SU-DHL-6 (cell line): ENCODE data around the gene SMIM38.

Experiments
- H2AFZ ChIP-seq: fragments of 200-600 bp; sonication (generic); 2 replicates; pipeline ENCODE4 v1.6.1; 2014; ENCODE audit warnings: low read depth, mild to moderate bottlenecking, moderate library complexity, mixed read lengths, antibody characterized with exemption, low read length; ENCODE audit not compliant: severe bottlenecking
- H3F3A ChIP-seq: fragments of 200-600 bp; shearing (Covaris generic); 2 replicates; pipeline ENCODE4 v1.6.0; 2016; ENCODE audit warnings: antibody characterized with exemption, mild to moderate bottlenecking; ENCODE audit not compliant: insufficient read depth
- H3K27ac ChIP-seq: fragments of 200-600 bp; sonication (generic); 2 replicates; pipeline ENCODE4 v1.5.1; 2016; ENCODE audit warnings: low read depth, mild to moderate bottlenecking, low read length, moderate library complexity, mixed read lengths
- H3K27me3 ChIP-seq: fragments of 200-600 bp; sonication (generic), shearing (Covaris generic); 2 replicates; pipeline ENCODE4 v1.6.0; 2014; ENCODE audit warnings: mild to moderate bottlenecking, low read length
- H3K36me3 ChIP-seq: fragments of 200-600 bp; sonication (generic); 2 replicates; pipeline ENCODE4 v1.6.1; 2014; ENCODE audit warnings: mild to moderate bottlenecking, low read length, mixed read lengths
- H3K4me2 ChIP-seq: fragments of 300-600, 200-600 bp; shearing (Covaris generic), sonication (generic); 2 replicates; pipeline ENCODE4 v1.6.0; 2014; ENCODE audit warnings: low read length, low read depth, mild to moderate bottlenecking; ENCODE audit not compliant: poor library complexity, severe bottlenecking
- H3K4me3 ChIP-seq: fragments of 200-600 bp; sonication (generic); 2 replicates; pipeline ENCODE4 v1.5.1; 2014; ENCODE audit warnings: antibody characterized with exemption, low read length, mild to moderate bottlenecking, mixed read lengths; ENCODE audit not compliant: insufficient read depth, poor library complexity, severe bottlenecking
- H3K79me2 ChIP-seq: fragments of 200-600 bp; sonication (generic); 2 replicates; pipeline ENCODE4 v1.6.1; 2014; ENCODE audit warnings: mild to moderate bottlenecking, low read length, moderate library complexity; ENCODE audit not compliant: insufficient read depth
- H3K9ac ChIP-seq: fragments of 200-600 bp; sonication (generic); 2 replicates; pipeline ENCODE4 v1.7.0; 2014; ENCODE audit warnings: mild to moderate bottlenecking, low read length
- H3K9me2 ChIP-seq: fragments of 200-600 bp; sonication (generic); replicated peaks from 2 replicates; pipeline ENCODE4 v1.6.1; 2014; ENCODE audit warnings: low read length; ENCODE audit not compliant: insufficient read depth
- H3K9me3 ChIP-seq: fragments of 200-600 bp; sonication (generic); 2 replicates; pipeline ENCODE4 v1.6.1; 2014; ENCODE audit warnings: low read length, mixed read lengths; ENCODE audit not compliant: insufficient read depth
- H4K20me1 ChIP-seq: fragments of 200-600 bp; sonication (generic); 2 replicates; pipeline ENCODE4 v1.6.1; 2014; ENCODE audit warnings: low read depth, mild to moderate bottlenecking, antibody characterized with exemption, low read length, moderate library complexity, mixed read lengths
- CTCF ChIP-seq: fragments of 200-600 bp; sonication (generic); IDR thresholded peaks from one replicate; pipeline ENCODE4 v1.5.1; 2017; ENCODE audit warnings: antibody characterized with exemption, mild to moderate bottlenecking, low read length, moderate library complexity; ENCODE audit not compliant: insufficient read depth, poor library complexity, severe bottlenecking
- EZH2phosphoT487 ChIP-seq: fragments of 200-600 bp; sonication (generic), shearing (Covaris generic); conservative IDR thresholded peaks from 2 replicates; pipeline ENCODE4 v1.6.1; 2018; ENCODE audit warnings: mild to moderate bottlenecking, antibody characterized with exemption, low read length, moderate library complexity, mixed read lengths

SMIM38 gene

GRCh38 chr11:69172674-69173073 is 16.9 kb downstream of the SMIM38 start:
- H3K36me3 ChIP-seq = no peaks in the 10 kb centered on the region
- H3K27me3 ChIP-seq = no peaks in the 10 kb centered on the region
- no peak overlapping the region for H2AFZ ChIP-seq
- no peak for TF ChIP-seq CTCF
- TF ChIP-seq EZH2phosphoT487 = no peak
- H3K9ac ChIP-seq = no peak overlapping the region
- H3K4me3 ChIP-seq = no peak overlapping the region
- H3K9me3 ChIP-seq = no peaks in the 10 kb centered on the region
- H3K4me2 ChIP-seq = no peak overlapping the region
- no peak overlapping the region for H3K27ac ChIP-seq
- H3K79me2 ChIP-seq = no peaks in the 10 kb centered on the region
- no peaks in the 10 kb centered on the region for H3F3A ChIP-seq
- no peaks in the 10 kb centered on the region for H4K20me1 ChIP-seq
- no peaks in the 10 kb centered on the region for H3K9me2 ChIP-seq

GRCh38 chr11:69173331-69173730 is 17.6 kb downstream of the SMIM38 start:
- Histone ChIP-seq H3K9ac (no peak overlapping the region), H3K27ac (no peak overlapping the region), H2AFZ (no peak overlapping the region), H3K27me3 (no peaks in the 10 kb centered on the region), H3K9me3 (no peaks in the 10 kb centered on the region), H3K79me2 (no peaks in the 10 kb centered on the region), H3K4me3 (no peak overlapping the region), H3F3A (no peaks in the 10 kb centered on the region), H3K4me2 (no peak overlapping the region), H3K36me3 (no peaks in the 10 kb centered on the region), H4K20me1 (no peaks in the 10 kb centered on the region), H3K9me2 (no peaks in the 10 kb centered on the region)
- no peak for TF ChIP-seq EZH2phosphoT487
- TF ChIP-seq CTCF = no peak

- Histone ChIP-seq H4K20me1 (no peaks in the 10 kb centered on the region), H3K4me2 (no peak overlapping the region), H3K79me2 (no peaks in the 10 kb centered on the region), H3K27me3 (no peaks in the 10 kb centered on the region), H3F3A (no peaks in the 10 kb centered on the region), H3K9me3 (no peaks in the 10 kb centered on the region), H3K9me2 (no peaks in the 10 kb centered on the region), H2AFZ (no peak overlapping the region), H3K27ac (no peak overlapping the region), H3K36me3 (no peaks in the 10 kb centered on the region), H3K9ac (no peak overlapping the region), H3K4me3 (no peak overlapping the region)
- no peak for TF ChIP-seq EZH2phosphoT487
- no peak for TF ChIP-seq CTCF
Observed at GRCh38 chr11:69173925-69174581, 18.3 kb downstream of the SMIM38 start.
